ENCODE data around the gene SAG. TPM values are rescaled to one million over a fixed set of nuclear protein-coding genes. Genes with fewer than 3 reads are reported as not detected.

SAG gene
- total and polyA plus RNA-seq, 11 donors, result 1.4 TPM; not detected in 10

GRCh38 chr2:233314180-233314925, 6.7 kb downstream of the SAG start:
- intact Hi-C loops (cut with DNase I), result no loop called here
- H3K9me3 ChIP-seq, result peaks cover 0 to 3% (median 0%) of the 10 kb centered on the region in 12 donors
- ATAC-seq, result no peak
- H3K27me3 ChIP-seq, result no peaks in the 10 kb centered on the region
- WGBS, 4 donors, result 93 to 95% (median 94%) methylated on average over 16 to 20 of the region's 20 CpGs
- TF ChIP-seq POLR2A (IDR thresholded peaks at IDR 0.05) (no peak), CTCF (IDR thresholded peaks at IDR 0.05) (no peak)
- no peaks in the 10 kb centered on the region for H3K4me1 ChIP-seq
- H3K36me3 ChIP-seq, result no peaks in the 10 kb centered on the region
- no peak for DNase-seq
- no peak overlapping the region for H3K4me3 ChIP-seq
- no peak overlapping the region for H3K27ac ChIP-seq

- intact Hi-C loops (cut with DNase I), result no loop called here
- Histone ChIP-seq H3K27me3 (peaks cover 0 to 10% (median 0%) of the 10 kb centered on the region in 9 donors), H3K9me3 (peaks cover 0 to 3% (median 0%) of the 10 kb centered on the region in 12 donors), H3K27ac (no peak overlapping the region), H3K36me3 (no peaks in the 10 kb centered on the region), H3K4me1 (no peaks in the 10 kb centered on the region), H3K4me3 (no peak overlapping the region)
- DNase-seq (no peak), ATAC-seq (no peak)
- TF ChIP-seq CTCF (IDR thresholded peaks at IDR 0.05), result no peak
- TF ChIP-seq POLR2A (IDR thresholded peaks at IDR 0.05), result no peak
- 65 to 69% (median 67%) methylated on average over 7 of the region's 7 CpGs for WGBS, 4 donors
Observed at GRCh38 chr2:233317196-233317943, 9.8 kb downstream of the SAG start.

GRCh38 chr2:233319256-233319655, 11.6 kb downstream of the SAG start:
- ATAC-seq, result no peak
- TF ChIP-seq POLR2A (IDR thresholded peaks at IDR 0.05), result no peak
- TF ChIP-seq CTCF (IDR thresholded peaks at IDR 0.05), result no peak
- WGBS, 4 donors, result 79 to 90% (median 81%) methylated on average over 5 of the region's 5 CpGs

GRCh38 chr2:233320470-233320869, 12.9 kb downstream of the SAG start:
- no peak overlapping the region for H3K4me3 ChIP-seq
- intact Hi-C loops (cut with DNase I), result no loop called here
- no peaks in the 10 kb centered on the region for H3K4me1 ChIP-seq
- no peak for DNase-seq
- ATAC-seq, result no peak
- no peaks in the 10 kb centered on the region for H3K36me3 ChIP-seq
- H3K27ac ChIP-seq, result no peak overlapping the region
- TF ChIP-seq CTCF (IDR thresholded peaks at IDR 0.05) (no peak), POLR2A (IDR thresholded peaks at IDR 0.05) (no peak)
- H3K27me3 ChIP-seq, result peaks cover 0 to 10% (median 0%) of the 10 kb centered on the region in 9 donors
- 89 to 93% (median 91%) methylated on average over 16 to 17 of the region's 17 CpGs for WGBS, 4 donors
- H3K9me3 ChIP-seq, result peaks cover 0 to 3% (median 0%) of the 10 kb centered on the region in 12 donors

More at GRCh38 chr2:233319256-233319655, 11.6 kb downstream of the SAG start:
- Histone ChIP-seq H3K27ac (no peak overlapping the region), H3K27me3 (peaks cover 0 to 10% (median 0%) of the 10 kb centered on the region in 9 donors), H3K4me1 (no peaks in the 10 kb centered on the region), H3K9me3 (peaks cover 0 to 3% (median 0%) of the 10 kb centered on the region in 12 donors), H3K4me3 (no peak overlapping the region), H3K36me3 (no peaks in the 10 kb centered on the region)
- intact Hi-C loops (cut with DNase I), result no loop called here
- DNase-seq, result no peak
